Ishikawa (cell line): Measurements from ENCODE around the gene MKRN1.

ENCODE experiments used
- CEBPB ChIP-seq: IDR thresholded peaks from 2 replicates; pipeline ENCODE4 v1.6.1; 2012
- CREB1 ChIP-seq: IDR thresholded peaks from 2 replicates; pipeline ENCODE4 v1.6.1; 2012; ENCODE audit warnings: low read depth
- EGR1 ChIP-seq: IDR thresholded peaks from 2 replicates; pipeline ENCODE4 v1.6.1; 2012
- EP300 ChIP-seq: IDR thresholded peaks from 2 replicates; pipeline ENCODE4 v1.6.1; 2012; ENCODE audit warnings: borderline replicate concordance
- FOXM1 ChIP-seq: IDR thresholded peaks from 2 replicates; pipeline ENCODE4 v1.6.1; 2012; ENCODE audit warnings: low read depth, borderline replicate concordance
- MAX ChIP-seq: IDR thresholded peaks from 2 replicates; pipeline ENCODE4 v1.6.1; 2012
- NFIC ChIP-seq: IDR thresholded peaks from 2 replicates; pipeline ENCODE4 v1.6.1; 2012
- RAD21 ChIP-seq: IDR thresholded peaks from 2 replicates; pipeline ENCODE4 v1.6.1; 2012; ENCODE audit warnings: low read depth
- REST ChIP-seq: IDR thresholded peaks from 2 replicates; pipeline ENCODE4 v1.6.1; 2012; ENCODE audit warnings: low read depth, mild to moderate bottlenecking
- TAF1 ChIP-seq: IDR thresholded peaks from 2 replicates; pipeline ENCODE4 v1.6.1; 2012; ENCODE audit warnings: low read depth, mild to moderate bottlenecking
- TCF12 ChIP-seq: IDR thresholded peaks from 2 replicates; pipeline ENCODE4 v1.6.1; 2012; ENCODE audit warnings: low read depth
- TEAD4 ChIP-seq: IDR thresholded peaks from 2 replicates; pipeline ENCODE4 v1.6.1; 2012
- USF1 ChIP-seq: IDR thresholded peaks from 2 replicates; pipeline ENCODE4 v1.6.1; 2012
- YY1 ChIP-seq: IDR thresholded peaks from 2 replicates; pipeline ENCODE4 v1.6.1; 2012; ENCODE audit warnings: low read depth
- ZBTB7A ChIP-seq: IDR thresholded peaks from 2 replicates; pipeline ENCODE4 v1.6.1; 2012; ENCODE audit warnings: low read depth

The MKRN1 gene

GRCh38 chr7:140425718-140426117 lies 53.6 kb downstream of the MKRN1 start:
- TF ChIP-seq ZBTB7A: no peak
- no peak for TF ChIP-seq NFIC
- TF ChIP-seq YY1: no peak
- no peak for TF ChIP-seq TCF12
- TF ChIP-seq CREB1: no peak
- no peak for TF ChIP-seq TEAD4
- no peak for TF ChIP-seq TAF1
- no peak for TF ChIP-seq FOXM1
- no peak for TF ChIP-seq USF1
- no peak for TF ChIP-seq EGR1
- no peak for TF ChIP-seq RAD21
- TF ChIP-seq REST: no peak
- TF ChIP-seq MAX: no peak
- TF ChIP-seq CEBPB: no peak
- no peak for TF ChIP-seq EP300

- TF ChIP-seq NFIC (no peak), EGR1 (no peak), RAD21 (no peak), REST (no peak), TEAD4 (no peak)
Measured at GRCh38 chr7:140423501-140423900, 55.8 kb downstream of the MKRN1 start.

- TF ChIP-seq USF1 (no peak), TCF12 (no peak), REST (no peak), YY1 (no peak), CEBPB (no peak), ZBTB7A (no peak), RAD21 (no peak), TEAD4 (no peak), EGR1 (no peak), TAF1 (no peak)
Measured at GRCh38 chr7:140421521-140421920, 57.8 kb downstream of the MKRN1 start.

- no peak for TF ChIP-seq EP300
- TF ChIP-seq CREB1: no peak
- TF ChIP-seq EGR1: no peak
Measured at GRCh38 chr7:140418653-140419052, 60.7 kb downstream of the MKRN1 start.

- no peak for TF ChIP-seq REST
- TF ChIP-seq TAF1: no peak
- TF ChIP-seq NFIC: no peak
- no peak for TF ChIP-seq TEAD4
- no peak for TF ChIP-seq EP300
- TF ChIP-seq MAX: no peak
Measured at GRCh38 chr7:140417456-140418155, 61.7 kb downstream of the MKRN1 start.
